Activated T-helper 17 cell treated with anti-CD3 and anti-CD28 coated beads, Interleukin-2, amount 50 U/mL, for 72 hours (primary cell): ENCODE data around the gene GRN. TPM values are rescaled to one million over a fixed set of nuclear protein-coding genes. Genes with fewer than 3 reads are reported as not detected.

Experiments used
- ATAC-seq: fragments of 150-1000 bp; cut with Tn5 transposase; replicated peaks from 2 replicates; pipeline ENCODE4 v1.10.0; 2021; ENCODE audit warnings: mild to moderate bottlenecking, moderate library complexity
- H3K27ac Mint-ChIP-seq: one replicate; pipeline ENCODE4 v1.8.0; 2022; ENCODE audit warnings: mixed read lengths
- H3K27me3 Mint-ChIP-seq: one replicate; pipeline ENCODE4 v1.8.0; 2022; ENCODE audit warnings: mixed read lengths
- H3K36me3 Mint-ChIP-seq: one replicate; pipeline ENCODE4 v1.8.0; 2022; ENCODE audit warnings: low read depth, mild to moderate bottlenecking, mixed read lengths
- H3K4me1 Mint-ChIP-seq: one replicate; pipeline ENCODE4 v1.8.0; 2022; ENCODE audit warnings: mixed read lengths
- H3K4me3 Mint-ChIP-seq: one replicate; pipeline ENCODE4 v1.8.0; 2022; ENCODE audit warnings: mild to moderate bottlenecking, mixed read lengths
- H3K9me3 Mint-ChIP-seq: one replicate; pipeline ENCODE4 v1.8.0; 2022; ENCODE audit warnings: mixed read lengths
- total RNA-seq, 2 donors: library from RNA; stranded (reverse); gene quantifications; one replicate each; pipeline ENCODE4 v1.2.3, GENCODE V29; 2022

GRN gene
- total RNA-seq, 2 donors from 2014 or later = 48.5 to 54.5 TPM

- no peaks in the 10 kb centered on the region for H3K9me3 Mint-ChIP-seq
- peaks cover 8% of the 10 kb centered on the region for H3K4me1 Mint-ChIP-seq
- no peak overlapping the region for H3K27ac Mint-ChIP-seq
- peak; percentile 70 for ATAC-seq
- H3K4me3 Mint-ChIP-seq = peak overlapping the region; percentile 49
- peaks cover 23% of the 10 kb centered on the region for H3K27me3 Mint-ChIP-seq
- H3K36me3 Mint-ChIP-seq = peaks cover 9% of the 10 kb centered on the region
Observed at GRCh38 chr17:44314869-44315661, 30.0 kb upstream of the GRN start.

GRCh38 chr17:44315760-44316731 lies 29.1 kb upstream of the GRN start:
- no peak for ATAC-seq
- Mint-ChIP-seq H3K27ac (no peak overlapping the region), H3K36me3 (peaks cover 13% of the 10 kb centered on the region), H3K27me3 (peaks cover 23% of the 10 kb centered on the region), H3K4me1 (peaks cover 8% of the 10 kb centered on the region), H3K9me3 (no peaks in the 10 kb centered on the region), H3K4me3 (peak overlapping the region; percentile 49)

GRCh38 chr17:44317545-44317944 lies 27.6 kb upstream of the GRN start:
- Mint-ChIP-seq H3K4me1 (peaks cover 8% of the 10 kb centered on the region), H3K9me3 (no peaks in the 10 kb centered on the region), H3K27ac (no peak overlapping the region), H3K27me3 (peaks cover 23% of the 10 kb centered on the region), H3K4me3 (no peak overlapping the region), H3K36me3 (peaks cover 27% of the 10 kb centered on the region)
- ATAC-seq = no peak

- H3K27ac Mint-ChIP-seq = no peak overlapping the region
- no peaks in the 10 kb centered on the region for H3K9me3 Mint-ChIP-seq
- no peak for ATAC-seq
- H3K27me3 Mint-ChIP-seq = peaks cover 23% of the 10 kb centered on the region
- H3K36me3 Mint-ChIP-seq = peaks cover 28% of the 10 kb centered on the region
- H3K4me3 Mint-ChIP-seq = no peak overlapping the region
- H3K4me1 Mint-ChIP-seq = peaks cover 8% of the 10 kb centered on the region
Observed at GRCh38 chr17:44318077-44318892, 26.8 kb upstream of the GRN start.

- no peak for ATAC-seq
- no peak overlapping the region for H3K27ac Mint-ChIP-seq
- peaks cover 8% of the 10 kb centered on the region for H3K4me1 Mint-ChIP-seq
- no peak overlapping the region for H3K4me3 Mint-ChIP-seq
- peaks cover 28% of the 10 kb centered on the region for H3K36me3 Mint-ChIP-seq
- no peaks in the 10 kb centered on the region for H3K9me3 Mint-ChIP-seq
- peaks cover 17% of the 10 kb centered on the region for H3K27me3 Mint-ChIP-seq
Observed at GRCh38 chr17:44320066-44320465, 25.0 kb upstream of the GRN start.

- peaks cover 28% of the 10 kb centered on the region for H3K36me3 Mint-ChIP-seq
- H3K27ac Mint-ChIP-seq = no peak overlapping the region
- no peaks in the 10 kb centered on the region for H3K4me1 Mint-ChIP-seq
- ATAC-seq = no peak
- H3K27me3 Mint-ChIP-seq = peaks cover 6% of the 10 kb centered on the region
- H3K9me3 Mint-ChIP-seq = no peaks in the 10 kb centered on the region
- H3K4me3 Mint-ChIP-seq = no peak overlapping the region
Observed at GRCh38 chr17:44321246-44322120, 23.6 kb upstream of the GRN start.

- Mint-ChIP-seq H3K36me3 (peaks cover 28% of the 10 kb centered on the region), H3K4me1 (no peaks in the 10 kb centered on the region), H3K27me3 (peaks cover 4% of the 10 kb centered on the region), H3K27ac (no peak overlapping the region), H3K9me3 (no peaks in the 10 kb centered on the region), H3K4me3 (peak overlapping the region; percentile 7)
- no peak for ATAC-seq
Observed at GRCh38 chr17:44322236-44322895, 22.7 kb upstream of the GRN start.

- no peaks in the 10 kb centered on the region for H3K27me3 Mint-ChIP-seq
- H3K9me3 Mint-ChIP-seq = no peaks in the 10 kb centered on the region
- no peak for ATAC-seq
- peak overlapping the region; percentile 72 for H3K4me3 Mint-ChIP-seq
- H3K4me1 Mint-ChIP-seq = no peaks in the 10 kb centered on the region
- peaks cover 28% of the 10 kb centered on the region for H3K36me3 Mint-ChIP-seq
- H3K27ac Mint-ChIP-seq = peak overlapping the region; percentile 52
Observed at GRCh38 chr17:44323359-44324091, 21.6 kb upstream of the GRN start.

- peak overlapping the region; percentile 72 for H3K4me3 Mint-ChIP-seq
- peaks cover 27% of the 10 kb centered on the region for H3K36me3 Mint-ChIP-seq
- no peaks in the 10 kb centered on the region for H3K4me1 Mint-ChIP-seq
- ATAC-seq = peak; percentile 2
- peak overlapping the region; percentile 52 for H3K27ac Mint-ChIP-seq
- no peaks in the 10 kb centered on the region for H3K27me3 Mint-ChIP-seq
- no peaks in the 10 kb centered on the region for H3K9me3 Mint-ChIP-seq
Observed at GRCh38 chr17:44324092-44324570, 21.0 kb upstream of the GRN start.

GRCh38 chr17:44324571-44325275 lies 20.4 kb upstream of the GRN start, which contains the start of gene SLC25A39:
SLC25A39 (minus strand) TSS chr17:44324823; CDS start chr17:44323562, 1,261 bp downstream.
- Mint-ChIP-seq H3K36me3 (peaks cover 21% of the 10 kb centered on the region), H3K4me1 (no peaks in the 10 kb centered on the region), H3K4me3 (peak within 1 kb of the TSS; percentile 89), H3K27me3 (no peaks in the 10 kb centered on the region), H3K27ac (peak within 1 kb of the TSS; percentile 90), H3K9me3 (no peaks in the 10 kb centered on the region)
- ATAC-seq = peak; percentile 83

- no peaks in the 10 kb centered on the region for H3K9me3 Mint-ChIP-seq
- peak; percentile 57 for ATAC-seq
- H3K27ac Mint-ChIP-seq = peak overlapping the region; percentile 90
- peaks cover 7% of the 10 kb centered on the region for H3K36me3 Mint-ChIP-seq
- H3K27me3 Mint-ChIP-seq = no peaks in the 10 kb centered on the region
- H3K4me1 Mint-ChIP-seq = no peaks in the 10 kb centered on the region
- peak overlapping the region; percentile 89 for H3K4me3 Mint-ChIP-seq
Observed at GRCh38 chr17:44326861-44327444, 18.1 kb upstream of the GRN start.
